ENCODE measurements around the gene CDC45. TPM values are rescaled to one million over a fixed set of nuclear protein-coding genes. Genes with fewer than 3 reads are reported as not detected.

Gene CDC45
- total and polyA plus RNA-seq, 2 of the 13 experiments (the other 11 are each of a cell fraction or from before 2014, with no cell fraction given): 14.4 to 36.3 TPM

DNA sequence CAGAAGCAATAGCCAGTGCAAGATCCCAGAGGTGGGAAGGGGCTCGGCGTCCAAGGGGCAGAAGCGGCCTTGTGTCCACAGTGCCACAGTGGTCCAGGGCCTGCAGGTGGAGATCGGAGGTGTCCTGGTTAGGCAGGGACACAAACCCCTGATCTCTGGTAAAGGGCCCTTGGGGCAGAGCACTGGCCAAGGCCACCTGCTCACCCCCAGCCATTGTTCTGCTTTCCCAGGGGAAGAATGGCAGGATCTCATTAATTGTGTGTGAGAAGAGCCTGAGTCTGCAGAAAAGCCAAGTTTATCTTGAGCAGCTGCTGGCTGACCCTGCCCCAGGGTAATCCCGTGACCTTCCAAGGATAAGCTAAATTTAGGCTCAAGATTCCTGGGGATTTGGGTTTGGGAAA is 47.6 kb downstream of the CDC45 start (continued):
- TF ChIP-seq, protein P1, sequence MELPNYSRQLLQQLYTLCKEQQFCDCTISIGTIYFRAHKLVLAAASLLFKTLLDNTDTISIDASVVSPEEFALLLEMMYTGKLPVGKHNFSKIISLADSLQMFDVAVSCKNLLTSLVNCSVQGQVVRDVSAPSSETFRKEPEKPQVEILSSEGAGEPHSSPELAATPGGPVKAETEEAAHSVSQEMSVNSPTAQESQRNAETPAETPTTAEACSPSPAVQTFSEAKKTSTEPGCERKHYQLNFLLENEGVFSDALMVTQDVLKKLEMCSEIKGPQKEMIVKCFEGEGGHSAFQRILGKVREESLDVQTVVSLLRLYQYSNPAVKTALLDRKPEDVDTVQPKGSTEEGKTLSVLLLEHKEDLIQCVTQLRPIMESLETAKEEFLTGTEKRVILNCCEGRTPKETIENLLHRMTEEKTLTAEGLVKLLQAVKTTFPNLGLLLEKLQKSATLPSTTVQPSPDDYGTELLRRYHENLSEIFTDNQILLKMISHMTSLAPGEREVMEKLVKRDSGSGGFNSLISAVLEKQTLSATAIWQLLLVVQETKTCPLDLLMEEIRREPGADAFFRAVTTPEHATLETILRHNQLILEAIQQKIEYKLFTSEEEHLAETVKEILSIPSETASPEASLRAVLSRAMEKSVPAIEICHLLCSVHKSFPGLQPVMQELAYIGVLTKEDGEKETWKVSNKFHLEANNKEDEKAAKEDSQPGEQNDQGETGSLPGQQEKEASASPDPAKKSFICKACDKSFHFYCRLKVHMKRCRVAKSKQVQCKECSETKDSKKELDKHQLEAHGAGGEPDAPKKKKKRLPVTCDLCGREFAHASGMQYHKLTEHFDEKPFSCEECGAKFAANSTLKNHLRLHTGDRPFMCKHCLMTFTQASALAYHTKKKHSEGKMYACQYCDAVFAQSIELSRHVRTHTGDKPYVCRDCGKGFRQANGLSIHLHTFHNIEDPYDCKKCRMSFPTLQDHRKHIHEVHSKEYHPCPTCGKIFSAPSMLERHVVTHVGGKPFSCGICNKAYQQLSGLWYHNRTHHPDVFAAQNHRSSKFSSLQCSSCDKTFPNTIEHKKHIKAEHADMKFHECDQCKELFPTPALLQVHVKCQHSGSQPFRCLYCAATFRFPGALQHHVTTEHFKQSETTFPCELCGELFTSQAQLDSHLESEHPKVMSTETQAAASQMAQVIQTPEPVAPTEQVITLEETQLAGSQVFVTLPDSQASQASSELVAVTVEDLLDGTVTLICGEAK (IDR thresholded peaks at IDR 0.05): no peak
- TF ChIP-seq, protein P1 (CRISPR knock-in tag; IDR thresholded peaks at IDR 0.05): no peak
- TF ChIP-seq FOSL2 (CRISPR knock-in tag; IDR thresholded peaks at IDR 0.05): no peak
- no peak for TF ChIP-seq ZNF326 (CRISPR knock-in tag; IDR thresholded peaks at IDR 0.05; ENCODE audit: borderline replicate concordance)
- TF ChIP-seq TOE1 (CRISPR knock-in tag; IDR thresholded peaks at IDR 0.05): no peak
- no peak for TF ChIP-seq SKI (IDR thresholded peaks at IDR 0.05; ENCODE audit: partially characterized antibody)
- TF ChIP-seq ZNF143 (CRISPR knock-in tag; IDR thresholded peaks at IDR 0.05): no peak
- TF ChIP-seq, protein P2, sequence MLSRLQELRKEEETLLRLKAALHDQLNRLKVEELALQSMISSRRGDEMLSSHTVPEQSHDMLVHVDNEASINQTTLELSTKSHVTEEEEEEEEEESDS (CRISPR knock-in tag; IDR thresholded peaks at IDR 0.05; ENCODE audit: borderline replicate concordance): no peak
- TF ChIP-seq, protein P3, sequence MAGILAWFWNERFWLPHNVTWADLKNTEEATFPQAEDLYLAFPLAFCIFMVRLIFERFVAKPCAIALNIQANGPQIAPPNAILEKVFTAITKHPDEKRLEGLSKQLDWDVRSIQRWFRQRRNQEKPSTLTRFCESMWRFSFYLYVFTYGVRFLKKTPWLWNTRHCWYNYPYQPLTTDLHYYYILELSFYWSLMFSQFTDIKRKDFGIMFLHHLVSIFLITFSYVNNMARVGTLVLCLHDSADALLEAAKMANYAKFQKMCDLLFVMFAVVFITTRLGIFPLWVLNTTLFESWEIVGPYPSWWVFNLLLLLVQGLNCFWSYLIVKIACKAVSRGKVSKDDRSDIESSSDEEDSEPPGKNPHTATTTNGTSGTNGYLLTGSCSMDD (CRISPR knock-in tag; IDR thresholded peaks at IDR 0.05): no peak
- TF ChIP-seq PLRG1 (conservative IDR thresholded peaks at IDR 0.05): no peak
- no peak for TF ChIP-seq FOXA3 (CRISPR knock-in tag; IDR thresholded peaks at IDR 0.05)
- TF ChIP-seq, protein P4, sequence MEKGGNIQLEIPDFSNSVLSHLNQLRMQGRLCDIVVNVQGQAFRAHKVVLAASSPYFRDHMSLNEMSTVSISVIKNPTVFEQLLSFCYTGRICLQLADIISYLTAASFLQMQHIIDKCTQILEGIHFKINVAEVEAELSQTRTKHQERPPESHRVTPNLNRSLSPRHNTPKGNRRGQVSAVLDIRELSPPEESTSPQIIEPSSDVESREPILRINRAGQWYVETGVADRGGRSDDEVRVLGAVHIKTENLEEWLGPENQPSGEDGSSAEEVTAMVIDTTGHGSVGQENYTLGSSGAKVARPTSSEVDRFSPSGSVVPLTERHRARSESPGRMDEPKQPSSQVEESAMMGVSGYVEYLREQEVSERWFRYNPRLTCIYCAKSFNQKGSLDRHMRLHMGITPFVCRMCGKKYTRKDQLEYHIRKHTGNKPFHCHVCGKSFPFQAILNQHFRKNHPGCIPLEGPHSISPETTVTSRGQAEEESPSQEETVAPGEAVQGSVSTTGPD (CRISPR knock-in tag; IDR thresholded peaks at IDR 0.05): no peak
- no peak for TF ChIP-seq ATRX (CRISPR knock-in tag; IDR thresholded peaks at IDR 0.05; ENCODE audit: borderline replicate concordance)
- TF ChIP-seq, protein P5, sequence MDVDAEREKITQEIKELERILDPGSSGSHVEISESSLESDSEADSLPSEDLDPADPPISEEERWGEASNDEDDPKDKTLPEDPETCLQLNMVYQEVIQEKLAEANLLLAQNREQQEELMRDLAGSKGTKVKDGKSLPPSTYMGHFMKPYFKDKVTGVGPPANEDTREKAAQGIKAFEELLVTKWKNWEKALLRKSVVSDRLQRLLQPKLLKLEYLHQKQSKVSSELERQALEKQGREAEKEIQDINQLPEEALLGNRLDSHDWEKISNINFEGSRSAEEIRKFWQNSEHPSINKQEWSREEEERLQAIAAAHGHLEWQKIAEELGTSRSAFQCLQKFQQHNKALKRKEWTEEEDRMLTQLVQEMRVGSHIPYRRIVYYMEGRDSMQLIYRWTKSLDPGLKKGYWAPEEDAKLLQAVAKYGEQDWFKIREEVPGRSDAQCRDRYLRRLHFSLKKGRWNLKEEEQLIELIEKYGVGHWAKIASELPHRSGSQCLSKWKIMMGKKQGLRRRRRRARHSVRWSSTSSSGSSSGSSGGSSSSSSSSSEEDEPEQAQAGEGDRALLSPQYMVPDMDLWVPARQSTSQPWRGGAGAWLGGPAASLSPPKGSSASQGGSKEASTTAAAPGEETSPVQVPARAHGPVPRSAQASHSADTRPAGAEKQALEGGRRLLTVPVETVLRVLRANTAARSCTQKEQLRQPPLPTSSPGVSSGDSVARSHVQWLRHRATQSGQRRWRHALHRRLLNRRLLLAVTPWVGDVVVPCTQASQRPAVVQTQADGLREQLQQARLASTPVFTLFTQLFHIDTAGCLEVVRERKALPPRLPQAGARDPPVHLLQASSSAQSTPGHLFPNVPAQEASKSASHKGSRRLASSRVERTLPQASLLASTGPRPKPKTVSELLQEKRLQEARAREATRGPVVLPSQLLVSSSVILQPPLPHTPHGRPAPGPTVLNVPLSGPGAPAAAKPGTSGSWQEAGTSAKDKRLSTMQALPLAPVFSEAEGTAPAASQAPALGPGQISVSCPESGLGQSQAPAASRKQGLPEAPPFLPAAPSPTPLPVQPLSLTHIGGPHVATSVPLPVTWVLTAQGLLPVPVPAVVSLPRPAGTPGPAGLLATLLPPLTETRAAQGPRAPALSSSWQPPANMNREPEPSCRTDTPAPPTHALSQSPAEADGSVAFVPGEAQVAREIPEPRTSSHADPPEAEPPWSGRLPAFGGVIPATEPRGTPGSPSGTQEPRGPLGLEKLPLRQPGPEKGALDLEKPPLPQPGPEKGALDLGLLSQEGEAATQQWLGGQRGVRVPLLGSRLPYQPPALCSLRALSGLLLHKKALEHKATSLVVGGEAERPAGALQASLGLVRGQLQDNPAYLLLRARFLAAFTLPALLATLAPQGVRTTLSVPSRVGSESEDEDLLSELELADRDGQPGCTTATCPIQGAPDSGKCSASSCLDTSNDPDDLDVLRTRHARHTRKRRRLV (CRISPR knock-in tag; IDR thresholded peaks at IDR 0.05): no peak
- no peak for TF ChIP-seq U2AF2 (IDR thresholded peaks at IDR 0.05; ENCODE audit: low read depth, low read length)

Measured in HepG2 (cell line).